COR-L47 (cell line): Measurements from ENCODE around the gene ATP1A4.
"Not testable (repeated sequence)": the region's sequence is repeated elsewhere in the genome, so short reads cannot be mapped to it uniquely, and the experiment has no call there.

ENCODE experiments used
- DNase-seq: peaks from one replicate; lab custom pipeline; 2025; lab: John Stamatoyannopoulos, UW

The ATP1A4 gene

DNA sequence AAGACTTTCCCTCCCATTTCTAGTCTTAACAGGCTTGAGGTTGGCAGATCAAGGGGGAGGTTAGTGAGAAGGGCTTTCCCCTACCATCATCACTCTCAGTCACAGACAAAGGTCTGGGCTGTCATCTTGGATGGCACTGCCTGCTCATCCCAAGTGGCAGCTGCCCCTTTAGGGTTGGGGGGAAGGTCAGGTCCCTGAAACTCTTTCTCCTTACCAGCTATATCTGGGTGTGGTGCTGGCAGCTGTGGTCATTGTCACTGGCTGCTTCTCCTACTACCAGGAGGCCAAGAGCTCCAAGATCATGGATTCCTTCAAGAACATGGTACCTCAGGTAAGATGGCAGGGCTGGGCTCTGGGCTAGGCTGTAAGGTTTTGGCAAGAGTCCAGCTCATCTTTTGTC lies 27.7 kb upstream of the ATP1A4 start:
- no peak for DNase-seq

DNA sequence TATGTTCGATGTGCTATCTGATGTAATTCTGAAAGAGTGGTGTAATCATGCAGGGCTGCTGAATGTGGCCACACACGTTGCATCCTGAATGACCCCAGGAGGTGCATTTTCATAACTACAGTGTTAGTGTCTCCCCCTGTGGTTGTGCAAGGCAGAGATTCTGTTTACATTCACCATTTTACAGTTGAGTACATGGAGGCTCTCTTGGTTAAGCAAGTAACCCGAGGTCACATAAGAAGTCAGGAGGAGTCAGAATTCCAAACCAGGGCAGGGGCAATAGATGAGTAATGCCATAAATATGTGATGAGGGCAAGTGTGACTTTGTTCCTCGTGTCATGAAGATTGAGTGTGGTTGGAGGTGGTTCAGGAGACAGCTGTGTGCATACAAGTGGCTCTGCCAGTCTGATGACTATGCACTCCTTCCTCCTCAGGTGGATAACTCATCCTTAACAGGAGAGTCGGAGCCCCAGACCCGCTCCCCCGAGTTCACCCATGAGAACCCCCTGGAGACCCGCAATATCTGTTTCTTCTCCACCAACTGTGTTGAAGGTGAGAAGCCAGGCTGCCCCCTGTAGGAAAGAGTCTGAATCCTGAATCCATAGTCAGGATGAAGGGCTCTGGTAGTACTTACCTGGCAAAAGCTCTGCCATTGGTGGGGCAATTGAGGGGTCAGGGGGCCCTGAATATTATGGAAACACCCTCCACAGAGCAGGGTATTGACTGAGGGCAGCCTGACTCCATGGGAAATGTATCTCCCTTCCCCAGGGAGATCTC lies 26.5 kb upstream of the ATP1A4 start:
- DNase-seq: no peak

DNA sequence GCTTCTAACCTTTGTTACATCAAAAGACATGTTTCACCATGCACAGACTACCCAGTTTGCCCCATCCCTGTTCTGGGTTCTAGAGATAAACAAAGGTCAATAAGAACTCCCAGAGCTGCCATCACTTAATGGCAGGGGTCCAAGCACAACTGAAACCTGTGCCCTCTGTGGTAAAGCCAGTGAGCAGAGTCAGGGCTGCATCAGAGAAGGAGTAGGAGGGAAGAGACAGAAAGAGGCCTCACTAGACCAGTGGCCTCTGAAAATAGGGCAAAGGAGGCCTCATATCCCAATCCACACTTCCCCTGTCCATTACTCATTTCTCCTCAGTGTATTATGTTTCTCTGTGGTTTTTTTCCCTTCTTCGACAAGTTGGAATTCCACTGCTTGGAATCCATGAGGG lies 25.7 kb upstream of the ATP1A4 start:
- DNase-seq: no peak

DNA sequence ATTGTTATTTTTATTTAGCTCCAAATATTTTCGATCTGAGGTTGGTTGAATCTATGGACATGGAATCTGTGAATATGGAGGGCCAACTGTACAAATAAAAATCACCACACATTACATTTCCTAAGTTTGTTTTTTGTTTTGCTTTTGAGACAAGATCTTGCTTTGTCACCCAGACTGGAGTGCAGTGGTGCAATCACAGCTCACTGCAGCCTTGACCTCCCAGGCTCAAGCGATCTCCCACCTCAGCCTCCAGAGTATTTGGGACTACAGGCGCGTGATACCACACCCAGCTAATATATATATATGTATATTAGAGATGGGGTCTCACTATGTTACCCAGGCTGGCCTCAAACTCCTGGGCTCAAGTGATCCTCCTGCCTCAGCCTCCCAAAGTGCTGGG lies 25.1 kb upstream of the ATP1A4 start:
- DNase-seq: not testable (repeated sequence)

DNA sequence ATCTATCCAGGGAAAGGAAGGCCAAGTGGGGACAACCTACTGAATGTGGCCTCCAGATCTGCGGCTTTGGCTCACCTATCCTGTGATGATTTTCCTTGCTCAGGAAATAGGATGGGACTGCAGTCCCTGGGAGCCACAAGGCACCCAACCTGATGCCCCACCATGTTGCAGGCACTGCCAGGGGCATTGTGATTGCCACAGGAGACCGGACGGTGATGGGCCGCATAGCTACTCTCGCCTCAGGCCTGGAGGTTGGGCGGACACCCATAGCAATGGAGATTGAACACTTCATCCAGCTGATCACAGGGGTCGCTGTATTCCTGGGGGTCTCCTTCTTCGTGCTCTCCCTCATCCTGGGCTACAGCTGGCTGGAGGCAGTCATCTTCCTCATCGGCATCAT lies 24.0 kb upstream of the ATP1A4 start:
- no peak for DNase-seq

DNA sequence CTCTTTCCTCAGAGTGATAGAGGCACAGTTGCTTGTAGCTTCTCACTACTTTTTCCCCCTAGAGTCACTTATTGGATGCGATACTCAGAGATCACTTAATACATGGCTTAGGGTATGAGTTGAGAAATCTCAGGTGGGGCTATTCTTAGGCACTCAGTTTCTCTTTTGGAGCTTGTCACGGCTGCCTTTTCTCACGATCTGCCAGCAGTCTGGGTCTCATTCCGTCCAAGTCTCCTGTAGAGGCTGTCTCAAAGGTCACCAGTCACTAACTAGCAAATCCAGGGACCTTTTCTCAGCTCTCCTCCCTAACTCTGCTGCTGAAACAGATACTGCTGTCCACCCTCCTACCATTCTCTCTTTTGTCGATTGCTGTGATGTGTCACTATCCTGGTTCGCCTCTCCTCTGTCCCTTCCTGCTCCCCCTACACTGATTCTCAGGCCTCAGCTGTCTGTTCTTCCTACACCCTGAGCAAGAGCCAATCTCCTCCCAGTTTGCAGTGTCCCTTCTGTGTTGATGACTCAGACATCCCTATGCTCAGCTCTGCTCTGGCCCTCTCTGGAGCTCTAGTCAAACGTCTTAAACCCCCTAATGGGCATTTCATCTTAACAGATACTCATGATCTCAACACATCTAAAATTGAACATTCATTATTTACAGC lies 23.4 kb upstream of the ATP1A4 start:
- no peak for DNase-seq

DNA sequence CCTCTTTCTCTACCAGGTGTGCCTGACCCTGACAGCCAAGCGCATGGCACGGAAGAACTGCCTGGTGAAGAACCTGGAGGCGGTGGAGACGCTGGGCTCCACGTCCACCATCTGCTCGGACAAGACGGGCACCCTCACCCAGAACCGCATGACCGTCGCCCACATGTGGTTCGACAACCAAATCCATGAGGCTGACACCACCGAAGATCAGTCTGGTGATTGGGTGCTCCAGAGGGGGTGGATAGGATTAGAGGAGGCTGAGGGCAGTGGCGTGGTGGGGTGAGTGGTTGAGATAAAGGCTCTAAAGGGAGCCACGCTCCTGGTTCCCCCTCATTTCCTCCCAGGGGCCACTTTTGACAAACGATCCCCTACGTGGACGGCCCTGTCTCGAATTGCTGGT lies 22.8 kb upstream of the ATP1A4 start:
- DNase-seq: no peak

DNA sequence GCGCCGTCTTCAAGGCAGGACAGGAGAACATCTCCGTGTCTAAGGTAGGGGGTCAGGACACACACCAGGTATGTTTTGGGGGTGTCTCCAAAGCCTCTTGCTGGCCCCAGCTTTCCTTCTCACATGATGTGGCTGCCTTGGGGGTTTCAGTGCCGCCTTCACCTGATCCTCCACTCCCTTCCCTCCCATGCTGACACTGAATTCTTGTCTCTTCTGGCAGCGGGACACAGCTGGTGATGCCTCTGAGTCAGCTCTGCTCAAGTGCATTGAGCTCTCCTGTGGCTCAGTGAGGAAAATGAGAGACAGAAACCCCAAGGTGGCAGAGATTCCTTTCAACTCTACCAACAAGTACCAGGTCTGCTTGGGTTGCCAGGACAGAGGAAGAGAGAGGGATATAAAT lies 22.4 kb upstream of the ATP1A4 start:
- no peak for DNase-seq

DNA sequence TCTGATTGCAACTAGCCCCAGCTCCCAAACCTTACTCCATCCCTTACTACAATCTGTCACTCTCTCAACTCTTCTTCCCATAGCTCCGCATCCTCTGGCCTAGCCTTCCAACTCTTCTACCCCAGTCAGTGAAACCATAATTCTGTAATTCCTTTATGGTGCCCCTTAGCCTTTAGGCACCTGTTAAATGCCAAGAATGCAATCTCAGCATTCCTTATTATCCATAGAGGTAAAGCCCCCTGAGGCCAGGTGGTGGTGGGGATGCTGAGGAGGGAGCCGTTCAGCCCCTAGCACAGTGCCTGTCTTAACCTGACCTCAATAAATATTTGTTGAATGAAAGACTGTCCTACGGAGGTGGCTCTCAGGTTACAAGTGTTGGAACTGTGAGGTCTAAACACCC lies 21.8 kb upstream of the ATP1A4 start:
- DNase-seq: no peak

DNA sequence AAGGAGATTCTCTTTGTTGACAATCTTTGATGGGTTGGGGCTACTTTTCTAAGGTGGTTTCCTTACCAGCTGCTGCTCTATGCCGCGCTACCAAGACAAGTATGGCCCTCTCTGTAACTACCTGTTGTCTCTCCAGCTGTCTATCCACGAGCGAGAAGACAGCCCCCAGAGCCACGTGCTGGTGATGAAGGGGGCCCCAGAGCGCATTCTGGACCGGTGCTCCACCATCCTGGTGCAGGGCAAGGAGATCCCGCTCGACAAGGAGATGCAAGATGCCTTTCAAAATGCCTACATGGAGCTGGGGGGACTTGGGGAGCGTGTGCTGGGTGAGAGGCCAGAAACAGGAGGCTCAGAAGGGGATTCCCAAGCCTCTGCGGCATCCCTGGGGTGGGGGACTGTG lies 21.4 kb upstream of the ATP1A4 start:
- DNase-seq: no peak

DNA sequence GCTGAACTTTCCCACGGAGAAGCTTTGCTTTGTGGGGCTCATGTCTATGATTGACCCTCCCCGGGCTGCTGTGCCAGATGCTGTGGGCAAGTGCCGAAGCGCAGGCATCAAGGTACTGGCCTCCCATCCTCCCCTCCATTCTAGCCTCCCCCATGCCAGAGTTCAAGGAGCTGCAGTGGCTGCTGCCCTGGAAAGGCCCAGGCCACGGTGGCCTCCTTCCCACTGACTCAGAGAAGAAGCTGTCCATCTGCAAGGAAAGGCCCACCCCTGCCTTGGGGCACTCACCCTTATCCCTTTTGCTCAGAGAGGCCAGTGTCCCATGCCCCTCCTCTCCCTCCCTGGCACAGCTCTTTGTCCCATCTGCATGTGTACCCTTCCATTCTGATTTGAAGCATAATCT lies 20.9 kb upstream of the ATP1A4 start:
- DNase-seq: no peak

DNA sequence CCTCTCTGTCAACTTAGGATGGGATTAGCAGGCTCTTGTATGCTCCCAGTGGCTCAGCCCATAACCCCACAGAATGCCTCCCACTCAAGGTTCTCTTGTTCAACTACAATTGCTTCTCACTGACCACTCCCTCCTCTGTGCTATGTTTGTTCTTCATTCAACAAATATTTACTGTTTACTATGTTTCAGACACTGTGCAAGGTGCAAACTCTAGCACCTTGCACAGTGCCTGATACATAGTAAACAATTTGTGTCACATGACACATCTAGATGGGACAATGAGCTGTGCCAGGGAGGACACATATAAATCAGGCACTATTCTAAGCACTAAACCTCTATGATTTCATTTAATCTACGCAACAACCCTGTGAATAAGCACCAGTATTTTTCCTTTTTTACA lies 20.5 kb upstream of the ATP1A4 start:
- DNase-seq: no peak

DNA sequence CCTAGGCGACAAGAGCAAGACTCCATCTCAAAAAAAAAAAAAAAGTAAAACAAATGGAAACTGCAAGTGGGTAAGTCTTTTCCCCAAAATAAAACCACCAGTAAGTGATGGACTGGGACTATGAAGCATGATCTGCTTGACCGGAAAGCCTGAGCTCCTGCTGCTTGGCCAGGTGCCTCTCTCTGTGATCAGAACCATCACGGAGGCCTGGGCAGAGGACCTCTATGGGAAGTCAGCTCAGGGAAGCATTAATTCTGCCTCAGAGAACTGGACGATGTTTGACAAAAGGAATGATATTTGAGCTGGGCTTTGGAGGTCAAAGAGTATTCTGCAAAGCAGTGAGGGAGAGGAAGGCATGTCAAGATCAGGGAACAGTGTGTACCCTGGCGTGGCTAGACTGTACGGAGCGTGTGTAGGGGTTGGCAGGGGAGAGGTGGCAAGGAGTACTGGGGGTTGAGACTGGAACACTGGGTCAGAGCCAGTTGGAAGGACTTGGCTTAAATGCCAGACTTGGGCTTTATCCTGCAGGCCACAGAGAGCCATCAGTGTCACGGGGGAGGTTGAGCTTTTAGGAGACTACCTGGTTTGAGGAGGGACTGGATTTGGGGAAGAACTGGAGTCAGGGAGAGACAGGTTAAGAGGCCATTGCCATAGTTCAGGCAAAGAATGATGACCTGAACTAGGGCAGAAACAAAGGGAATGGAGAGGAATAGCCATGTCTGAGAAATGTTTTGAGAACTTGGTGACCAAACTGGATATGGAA lies 19.4 kb upstream of the ATP1A4 start:
- DNase-seq: no peak

DNA sequence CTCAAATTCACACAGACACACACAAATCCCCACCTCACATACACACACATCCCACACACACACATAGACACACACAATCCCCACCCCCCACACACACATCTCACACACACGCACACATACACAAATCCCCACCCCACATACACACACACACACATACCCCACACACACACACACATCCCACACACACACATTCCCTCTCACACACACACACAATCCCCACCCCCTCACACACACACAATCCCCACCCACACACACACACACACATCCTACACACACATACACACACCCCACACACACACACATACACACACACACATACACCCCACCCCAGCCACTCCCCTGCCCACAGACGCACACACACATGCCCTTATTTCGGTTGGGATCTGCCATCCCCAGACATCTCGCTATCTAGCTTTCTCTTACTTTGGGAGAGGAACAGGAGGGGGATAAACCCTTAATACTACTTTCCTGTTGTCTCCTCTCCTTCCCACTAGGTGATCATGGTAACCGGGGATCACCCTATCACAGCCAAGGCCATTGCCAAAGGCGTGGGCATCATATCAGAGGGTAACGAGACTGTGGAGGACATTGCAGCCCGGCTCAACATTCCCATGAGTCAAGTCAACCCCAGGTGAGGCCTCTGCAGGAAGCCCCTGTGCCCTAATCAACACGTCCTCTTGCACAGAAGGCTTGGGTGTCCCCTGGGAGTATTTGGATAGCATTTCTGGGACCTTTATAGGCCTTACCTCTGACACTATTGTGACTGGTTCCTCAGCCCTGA lies 17.2 kb upstream of the ATP1A4 start:
- DNase-seq: no peak

DNA sequence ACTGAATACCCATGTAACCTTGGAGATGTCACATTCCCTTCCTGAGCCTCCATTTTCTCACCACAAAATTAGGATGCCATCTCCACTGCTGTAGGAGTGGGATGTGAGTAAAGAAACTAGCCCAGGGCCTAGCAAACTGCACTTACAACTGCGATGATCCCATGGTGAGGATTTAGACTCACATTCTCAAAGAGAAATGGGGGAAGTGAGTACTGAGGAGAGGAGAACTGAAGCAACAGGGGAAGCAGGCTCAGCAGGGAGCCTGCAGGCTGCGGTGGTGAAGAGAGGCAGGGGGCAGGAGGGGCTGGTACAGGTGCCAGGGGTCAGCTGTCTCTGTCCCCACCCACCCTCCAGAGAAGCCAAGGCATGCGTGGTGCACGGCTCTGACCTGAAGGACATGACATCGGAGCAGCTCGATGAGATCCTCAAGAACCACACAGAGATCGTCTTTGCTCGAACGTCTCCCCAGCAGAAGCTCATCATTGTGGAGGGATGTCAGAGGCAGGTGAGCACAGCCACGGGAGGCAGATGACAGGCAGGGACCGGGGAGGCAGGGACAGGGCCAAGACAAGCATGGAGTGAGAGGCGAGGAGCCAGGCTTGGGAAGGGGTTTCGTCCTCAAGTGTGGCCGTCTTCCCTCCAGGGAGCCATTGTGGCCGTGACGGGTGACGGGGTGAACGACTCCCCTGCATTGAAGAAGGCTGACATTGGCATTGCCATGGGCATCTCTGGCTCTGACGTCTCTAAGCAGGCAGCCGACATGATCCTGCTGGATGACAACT lies 16.4 kb upstream of the ATP1A4 start:
- no peak for DNase-seq

DNA sequence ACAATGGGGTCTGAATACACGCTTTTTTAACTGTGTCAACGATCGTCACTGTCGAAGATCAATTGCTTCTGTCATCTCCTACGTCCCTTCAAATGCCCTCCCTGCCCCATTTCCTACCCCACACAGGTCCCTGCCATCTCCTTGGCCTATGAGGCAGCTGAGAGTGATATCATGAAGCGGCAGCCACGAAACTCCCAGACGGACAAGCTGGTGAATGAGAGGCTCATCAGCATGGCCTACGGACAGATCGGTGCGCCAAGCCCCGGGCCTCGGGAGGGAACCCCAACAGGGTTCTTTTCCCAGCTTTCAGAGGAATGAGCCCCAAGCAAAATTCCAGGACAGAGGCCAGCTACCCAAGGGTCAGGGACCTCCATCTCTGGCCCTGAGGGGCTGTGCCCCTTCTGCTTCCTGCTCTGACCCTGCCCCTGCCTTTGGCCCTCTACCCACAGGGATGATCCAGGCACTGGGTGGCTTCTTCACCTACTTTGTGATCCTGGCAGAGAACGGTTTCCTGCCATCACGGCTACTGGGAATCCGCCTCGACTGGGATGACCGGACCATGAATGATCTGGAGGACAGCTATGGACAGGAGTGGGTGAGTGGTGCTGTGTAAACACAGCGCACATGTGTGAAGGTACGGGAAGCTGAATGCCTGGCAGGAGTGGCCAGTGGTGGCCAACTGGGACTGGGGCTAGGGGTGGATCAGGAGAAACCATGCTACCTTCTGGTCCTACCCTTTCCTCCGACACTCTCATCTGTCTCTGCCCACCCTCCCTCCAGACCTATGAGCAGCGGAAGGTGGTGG lies 15.1 kb upstream of the ATP1A4 start:
- no peak for DNase-seq

DNA sequence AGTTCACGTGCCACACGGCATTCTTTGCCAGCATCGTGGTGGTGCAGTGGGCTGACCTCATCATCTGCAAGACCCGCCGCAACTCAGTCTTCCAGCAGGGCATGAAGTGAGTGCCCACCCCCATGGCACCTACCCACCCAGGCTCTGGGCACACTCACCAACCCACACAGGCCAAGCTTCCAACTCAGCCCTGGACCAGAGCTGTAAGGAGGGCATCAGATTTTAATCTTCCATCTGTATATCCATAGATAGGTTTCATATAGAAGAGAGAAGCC lies 14.5 kb upstream of the ATP1A4 start:
- DNase-seq: no peak

DNA sequence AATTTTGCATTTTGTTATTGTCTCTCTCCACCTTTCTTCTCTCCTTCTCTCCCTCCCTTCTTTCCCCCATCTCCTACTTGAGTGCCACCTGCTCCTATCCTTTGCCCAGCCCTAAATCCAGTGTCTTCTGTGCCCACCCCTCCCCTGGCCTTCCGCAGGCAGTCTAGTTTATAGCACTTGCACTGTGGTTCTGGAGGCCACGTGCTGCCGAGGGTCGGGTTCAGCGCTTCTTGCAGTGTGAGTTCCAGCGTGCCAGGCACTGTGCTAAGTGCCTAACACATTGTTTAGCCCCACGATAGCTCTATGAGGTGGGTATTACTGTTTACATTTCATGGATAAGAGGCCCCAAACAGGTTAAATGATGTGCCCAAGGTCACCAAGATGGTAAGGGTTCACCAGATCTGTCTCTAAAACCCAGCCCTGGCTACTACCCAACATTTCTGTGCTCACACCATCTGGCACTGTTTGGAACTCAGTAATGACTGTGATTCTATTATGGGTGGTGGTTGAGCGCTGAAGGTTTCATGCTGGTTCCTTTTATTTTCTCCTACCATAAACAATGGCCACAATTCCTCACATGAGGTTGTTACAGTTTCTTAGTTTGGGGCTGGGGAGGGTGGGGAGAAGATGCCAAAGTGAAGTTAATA lies 14.1 kb upstream of the ATP1A4 start:
- peak; percentile 57 for DNase-seq

DNA sequence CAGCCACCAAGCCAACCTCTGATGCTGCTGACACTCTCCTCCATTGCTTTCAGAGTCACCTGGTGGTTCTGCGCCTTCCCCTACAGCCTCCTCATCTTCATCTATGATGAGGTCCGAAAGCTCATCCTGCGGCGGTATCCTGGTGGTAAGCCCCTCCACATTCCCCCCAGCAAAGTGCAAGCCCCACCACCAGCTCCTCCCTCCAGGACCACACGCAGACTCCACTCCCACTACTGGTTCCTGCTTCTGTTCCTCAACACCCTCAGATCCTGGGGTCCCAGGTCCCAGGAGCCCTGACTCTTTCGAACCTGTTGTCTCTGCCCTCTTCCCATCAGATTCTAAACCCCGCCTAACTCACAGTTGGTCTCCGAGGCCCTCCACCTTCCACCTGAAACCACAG lies 11.6 kb upstream of the ATP1A4 start:
- no peak for DNase-seq

DNA sequence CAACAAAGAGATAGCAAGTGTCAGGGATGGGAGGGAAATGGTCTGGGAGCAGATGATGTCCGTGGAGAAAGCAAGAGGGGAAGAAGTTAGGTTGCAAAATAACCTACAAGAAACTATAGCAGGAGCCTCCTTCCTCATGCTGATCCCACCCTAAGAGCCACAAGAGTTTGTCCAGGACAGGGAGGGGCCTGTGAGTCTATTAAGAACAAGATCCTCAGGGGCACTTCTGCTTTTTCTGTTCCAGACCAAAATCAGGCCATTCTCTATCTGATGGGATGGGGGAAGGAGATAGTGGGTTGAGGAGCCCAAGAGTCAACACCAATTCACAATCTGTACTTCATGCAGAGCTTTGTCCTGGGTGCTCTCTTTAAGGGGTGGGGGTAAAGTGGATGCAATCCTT lies 7.7 kb upstream of the ATP1A4 start:
- DNase-seq: no peak

DNA sequence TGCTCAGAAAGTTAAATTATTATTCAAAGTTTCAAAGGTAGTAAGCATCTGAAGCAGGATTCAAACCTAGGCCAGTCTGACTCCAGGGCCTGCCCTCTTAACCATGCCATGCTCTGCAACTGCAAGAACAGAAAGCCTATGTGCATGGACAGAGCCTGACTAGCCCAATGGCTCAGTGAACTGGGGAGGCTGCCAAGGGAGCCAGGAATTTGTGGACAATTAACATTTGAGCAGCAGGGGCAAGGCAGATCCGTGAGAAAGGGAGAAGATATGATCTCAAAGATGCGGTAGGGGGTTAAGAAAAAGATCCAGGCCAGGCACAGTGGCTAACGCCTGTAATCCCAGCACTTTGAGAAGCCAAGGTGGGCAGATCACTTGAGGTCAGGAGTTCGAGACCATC lies 6.5 kb upstream of the ATP1A4 start:
- DNase-seq: no peak
